Choroid plexus epithelial cell (primary cell): ENCODE results near the gene CD52.

Experiments
- DNase-seq: peaks from one replicate; pipeline ENCODE4 v3.0.0-alpha.2; 2010; ENCODE audit warnings: low read depth
- H3K4me3 ChIP-seq: 2 replicates; pipeline ENCODE4 v1.5.1; 2011; ENCODE audit warnings: low read depth, mild to moderate bottlenecking, control low read depth, low read length, moderate library complexity
- TF ChIP-seq, protein P1 (sequence below): conservative IDR thresholded peaks from 2 replicates; pipeline ENCODE4 v1.5.1; 2011; ENCODE audit warnings: low read depth, mild to moderate bottlenecking, control low read depth, inconsistent platforms, low read length, moderate library complexity

CD52 gene

DNA sequence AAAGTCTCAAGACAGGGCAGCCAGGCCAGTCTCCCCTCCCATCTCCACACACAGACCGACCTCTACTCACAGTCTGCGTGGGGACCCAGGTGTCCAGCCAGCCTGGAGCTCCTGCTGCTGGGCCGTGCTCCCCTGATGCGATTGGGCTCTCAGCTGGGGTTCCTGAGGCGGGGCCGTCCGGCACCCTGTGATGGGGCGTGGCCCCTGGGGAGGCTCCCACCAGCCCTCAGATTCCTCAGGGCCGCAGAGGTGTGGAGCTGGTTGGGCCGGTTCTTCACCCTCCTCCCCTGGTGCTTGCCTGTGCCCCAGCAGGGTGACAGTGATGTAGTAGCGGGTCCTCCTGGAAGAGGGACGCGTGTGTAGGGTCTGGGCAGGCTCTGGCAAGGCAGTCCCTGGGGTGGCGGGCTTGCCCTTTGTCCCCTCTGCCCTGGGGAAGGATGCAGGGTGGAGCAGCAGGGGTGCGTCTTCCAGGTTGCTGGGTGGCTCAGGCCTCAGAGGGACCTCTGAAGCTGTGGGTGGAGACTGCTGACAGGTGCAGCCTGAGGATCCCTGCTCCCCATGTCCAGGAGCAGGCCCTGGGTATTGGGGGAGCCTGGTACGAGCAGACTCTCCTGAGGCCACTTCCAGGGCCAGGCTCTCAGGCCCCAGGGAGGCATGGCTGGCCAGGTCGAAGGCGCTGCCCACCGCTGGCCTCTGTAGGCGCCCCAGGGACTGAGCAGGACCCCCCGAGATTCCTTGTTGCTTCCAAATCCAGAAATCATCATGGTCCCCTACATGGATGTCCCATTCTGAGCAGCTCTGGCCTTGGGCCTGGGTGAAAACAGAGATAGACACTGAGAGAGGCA lies 36.4 kb downstream of the CD52 start, which contains the start of gene CRYBG2:
TSS of gene CRYBG2 (minus strand) at position 155 of the 845 bp plus-strand sequence. CDS start 7,473 bp downstream, outside the sequence.
- DNase-seq = no peak
- TF ChIP-seq, protein P1, sequence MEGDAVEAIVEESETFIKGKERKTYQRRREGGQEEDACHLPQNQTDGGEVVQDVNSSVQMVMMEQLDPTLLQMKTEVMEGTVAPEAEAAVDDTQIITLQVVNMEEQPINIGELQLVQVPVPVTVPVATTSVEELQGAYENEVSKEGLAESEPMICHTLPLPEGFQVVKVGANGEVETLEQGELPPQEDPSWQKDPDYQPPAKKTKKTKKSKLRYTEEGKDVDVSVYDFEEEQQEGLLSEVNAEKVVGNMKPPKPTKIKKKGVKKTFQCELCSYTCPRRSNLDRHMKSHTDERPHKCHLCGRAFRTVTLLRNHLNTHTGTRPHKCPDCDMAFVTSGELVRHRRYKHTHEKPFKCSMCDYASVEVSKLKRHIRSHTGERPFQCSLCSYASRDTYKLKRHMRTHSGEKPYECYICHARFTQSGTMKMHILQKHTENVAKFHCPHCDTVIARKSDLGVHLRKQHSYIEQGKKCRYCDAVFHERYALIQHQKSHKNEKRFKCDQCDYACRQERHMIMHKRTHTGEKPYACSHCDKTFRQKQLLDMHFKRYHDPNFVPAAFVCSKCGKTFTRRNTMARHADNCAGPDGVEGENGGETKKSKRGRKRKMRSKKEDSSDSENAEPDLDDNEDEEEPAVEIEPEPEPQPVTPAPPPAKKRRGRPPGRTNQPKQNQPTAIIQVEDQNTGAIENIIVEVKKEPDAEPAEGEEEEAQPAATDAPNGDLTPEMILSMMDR = no peak
- H3K4me3 ChIP-seq = no peak within 1 kb of the TSS

DNA sequence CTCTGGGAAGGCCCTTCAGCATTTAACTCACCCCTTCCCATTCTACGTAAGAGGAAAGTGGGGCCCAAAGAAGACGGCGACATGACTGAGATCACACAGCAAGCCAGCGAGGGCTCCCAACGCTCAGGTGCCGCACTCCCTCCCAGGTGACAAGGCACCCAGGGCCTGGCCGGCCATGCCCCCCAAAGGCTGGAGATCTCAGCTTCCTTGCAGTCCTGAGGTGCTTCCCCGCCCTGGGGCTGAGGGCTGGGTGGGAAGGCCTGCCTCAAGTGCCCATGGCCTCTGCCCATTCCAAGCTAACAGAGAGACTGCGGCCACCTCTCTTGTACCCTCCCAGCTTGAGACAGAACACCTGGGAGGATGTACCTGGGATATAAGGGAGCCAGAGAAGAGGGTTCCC lies 37.2 kb downstream of the CD52 start:
- no peak overlapping the region for H3K4me3 ChIP-seq
- DNase-seq = no peak
- TF ChIP-seq, protein P1 = no peak

DNA sequence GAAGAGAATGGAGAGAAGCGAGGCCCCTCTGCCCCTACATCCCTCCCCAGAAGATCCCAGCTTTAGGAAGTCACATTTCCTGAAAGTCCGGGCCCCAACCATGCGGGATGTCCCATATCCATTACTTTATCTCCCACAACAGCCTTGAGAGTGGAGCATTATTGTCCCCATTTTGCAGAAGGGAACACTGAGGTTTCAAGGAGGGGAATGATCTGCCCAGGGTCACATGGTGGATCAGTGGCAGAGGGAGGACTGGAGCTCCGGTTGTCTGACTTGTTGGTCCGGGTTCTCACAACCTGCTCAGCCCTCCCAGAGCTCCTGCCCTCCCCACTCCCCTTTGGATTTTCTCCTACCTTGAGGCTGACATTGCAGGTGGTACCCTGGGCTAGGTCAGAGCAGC lies 38.3 kb downstream of the CD52 start:
- TF ChIP-seq, protein P1 = no peak
- no peak overlapping the region for H3K4me3 ChIP-seq
- DNase-seq = no peak

DNA sequence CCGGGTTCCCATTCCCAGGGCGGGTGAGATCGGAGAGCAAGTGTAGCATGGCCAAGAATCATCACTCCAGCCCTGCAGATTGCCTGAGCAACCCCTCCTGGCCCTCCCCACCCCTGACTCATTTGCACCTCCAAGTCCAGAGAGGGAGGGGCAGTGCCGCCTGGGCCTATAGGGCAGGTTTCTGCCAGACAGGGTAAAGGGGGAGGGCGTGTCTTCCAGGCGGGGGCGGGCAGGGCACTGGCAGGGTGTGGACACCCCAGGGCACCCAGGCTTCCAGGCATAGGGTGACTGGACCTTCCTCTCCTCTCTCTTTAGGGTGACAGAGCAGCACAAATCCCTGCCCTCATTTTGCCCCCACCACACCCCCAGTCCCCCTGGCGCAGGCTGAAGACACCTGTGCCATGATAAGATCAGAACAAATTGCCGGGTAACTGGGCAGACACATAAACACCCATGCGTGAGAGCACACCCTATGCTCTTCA lies 39.4 kb downstream of the CD52 start:
- no peak overlapping the region for H3K4me3 ChIP-seq
- TF ChIP-seq, protein P1 = no peak
- DNase-seq = no peak

DNA sequence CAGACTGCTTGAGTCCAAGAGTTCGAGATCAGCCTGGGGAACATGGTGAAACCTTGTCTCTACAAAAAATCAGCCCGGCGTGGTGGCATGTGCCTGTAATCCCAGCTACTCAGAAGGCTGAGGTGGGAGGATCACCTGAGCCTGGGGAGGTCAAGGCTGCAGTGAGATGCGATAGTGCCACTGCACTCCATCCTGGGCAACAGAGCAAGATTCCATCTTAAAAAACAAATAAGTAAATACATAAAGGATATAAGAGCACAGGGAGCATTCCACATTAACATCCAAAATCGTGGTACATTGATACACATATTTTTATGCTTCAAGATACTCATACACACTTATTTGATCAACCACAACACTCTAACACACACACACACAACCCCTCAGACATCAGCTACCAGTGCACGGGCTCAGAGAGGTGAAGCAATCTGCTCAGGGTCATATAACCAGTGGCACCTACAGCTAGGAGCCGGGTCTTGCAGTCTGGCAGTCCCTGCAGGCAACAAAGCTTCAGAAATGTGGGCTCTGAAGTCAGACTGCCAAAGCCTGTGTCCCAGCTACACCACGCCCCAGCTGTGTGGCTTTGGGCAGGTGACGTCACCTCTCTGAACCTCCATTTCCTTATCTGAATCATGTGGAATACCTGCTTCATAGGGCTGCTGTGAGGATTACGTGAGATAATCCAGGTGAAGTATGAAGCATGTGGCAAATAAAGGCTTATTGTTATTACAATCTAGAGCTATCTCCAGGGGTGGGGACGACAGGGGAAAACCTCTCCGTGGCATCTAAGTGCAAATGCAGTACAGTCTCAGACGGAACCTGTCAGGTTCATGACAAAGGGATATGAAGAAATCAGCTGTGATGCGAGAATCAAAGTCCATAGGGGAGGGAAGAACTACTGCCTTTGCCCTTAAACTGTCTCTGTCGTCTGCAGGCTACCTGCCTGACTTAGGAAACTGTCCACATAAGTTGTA lies 40.9 kb downstream of the CD52 start:
- TF ChIP-seq, protein P1 = no peak
- no peak for DNase-seq

DNA sequence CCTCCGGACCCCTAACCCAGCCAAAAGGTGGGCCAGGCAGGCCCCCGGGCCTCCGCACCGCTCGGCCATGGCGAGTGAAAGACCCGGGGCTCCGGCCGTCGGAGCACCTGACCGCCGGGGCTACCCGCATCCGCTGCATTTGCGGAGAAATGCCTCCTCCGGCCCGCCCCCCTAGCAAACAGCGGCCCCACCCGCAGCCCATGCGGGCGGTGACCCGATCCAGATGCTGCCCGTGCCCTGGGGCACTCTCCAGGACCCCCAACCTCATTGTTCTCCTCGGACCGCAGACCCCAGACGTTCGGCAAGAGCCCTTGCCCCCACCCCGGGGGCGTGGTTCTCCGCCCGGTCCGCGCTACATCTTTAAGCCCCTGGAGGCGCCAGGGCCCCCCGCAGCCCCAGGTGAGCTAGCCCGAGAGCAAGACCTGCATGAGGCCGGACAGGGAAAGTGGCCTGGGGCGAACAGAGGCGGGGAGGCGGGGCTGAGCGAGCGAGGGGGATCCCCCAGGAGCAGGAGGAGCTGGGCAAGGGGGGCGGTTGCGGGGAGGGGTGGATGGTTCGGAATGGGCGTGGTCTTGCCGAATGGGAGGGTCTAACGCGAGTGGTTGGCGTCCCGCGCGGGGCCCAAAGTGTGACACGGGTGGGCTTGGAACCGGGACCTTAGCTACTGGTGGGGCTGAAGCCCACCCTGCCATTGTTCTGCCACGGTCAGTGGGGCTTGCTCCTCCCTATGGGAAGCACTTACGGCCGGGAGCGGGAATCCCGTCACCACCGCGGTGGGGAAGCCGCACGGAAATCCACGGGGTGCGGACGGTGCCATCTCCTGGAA lies 42.4 kb downstream of the CD52 start:
- peak overlapping the region; percentile 17 for H3K4me3 ChIP-seq
- no peak for DNase-seq

More for the DNA sequence above, 40.9 kb downstream of the CD52 start:
- H3K4me3 ChIP-seq = no peak overlapping the region

More for the DNA sequence above, 42.4 kb downstream of the CD52 start:
- TF ChIP-seq, protein P1 = no peak
